GM08714 (cell line): ENCODE measurements around the gene VPS39.

Experiments
- H3K4me3 ChIP-seq: fragments of 200-500 bp; sonication (Bioruptor generic); 2 replicates; pipeline ENCODE4 v1.5.1; 2014; ENCODE audit warnings: mild to moderate bottlenecking, low read length, inconsistent platforms
- ZNF274 ChIP-seq: IDR thresholded peaks from 2 replicates; pipeline ENCODE4 v1.6.1; 2012; ENCODE audit warnings: mild to moderate bottlenecking, low read depth, low read length

VPS39 gene

GRCh38 chr15:42184736-42185135 is 23.4 kb downstream of the VPS39 start:
- no peak overlapping the region for H3K4me3 ChIP-seq
- no peak for TF ChIP-seq ZNF274

GRCh38 chr15:42184296-42184695 is 23.8 kb downstream of the VPS39 start:
- TF ChIP-seq ZNF274: no peak
- no peak overlapping the region for H3K4me3 ChIP-seq

DNA sequence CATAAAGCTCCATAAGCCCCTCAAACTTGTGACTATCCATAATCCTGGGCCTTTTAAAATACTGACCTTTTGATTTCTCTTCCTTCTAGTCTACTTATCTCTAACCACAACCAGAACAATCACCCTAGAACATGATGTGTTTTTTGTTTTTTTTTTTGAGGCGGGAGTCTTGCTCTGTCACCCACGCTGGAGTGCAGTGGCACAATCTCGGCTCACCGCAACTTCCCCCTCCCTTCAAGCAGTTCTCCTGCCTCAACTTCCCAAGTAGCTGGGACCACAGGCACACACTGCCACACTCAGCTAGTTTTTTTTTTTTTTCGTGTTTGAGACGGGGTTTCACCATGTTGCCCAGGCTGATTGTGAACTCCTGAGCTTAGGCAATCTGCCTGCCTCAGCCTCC is 25.1 kb downstream of the VPS39 start:
- TF ChIP-seq ZNF274: no peak
- no peak overlapping the region for H3K4me3 ChIP-seq

DNA sequence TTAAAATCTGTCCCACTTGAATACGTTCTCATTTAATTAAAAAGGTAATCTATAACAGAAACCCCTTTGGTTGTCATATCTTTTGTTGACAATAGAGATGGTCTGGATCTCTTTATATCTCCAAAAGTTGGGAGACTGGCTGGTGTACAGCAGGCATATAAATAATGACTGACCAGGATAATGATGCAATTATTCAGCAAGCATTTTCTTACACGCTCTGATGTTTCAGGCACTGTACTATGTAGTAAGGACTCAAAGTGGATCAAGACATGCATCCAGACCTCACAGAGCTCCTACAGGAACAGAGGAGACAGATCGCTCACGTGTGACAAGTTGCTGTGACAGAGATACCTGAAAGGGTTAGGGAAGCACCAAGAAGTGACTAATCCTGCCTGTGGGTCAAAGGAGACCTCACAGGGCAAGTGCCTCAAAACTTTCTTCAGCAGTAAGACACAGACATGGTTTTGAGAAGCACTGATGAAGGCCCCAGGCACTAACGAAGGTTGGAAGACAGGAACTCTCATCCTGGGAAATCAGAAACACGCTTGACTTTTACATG is 25.7 kb downstream of the VPS39 start:
- no peak for TF ChIP-seq ZNF274
- H3K4me3 ChIP-seq: no peak overlapping the region

GRCh38 chr15:42178056-42178455 is 30.0 kb downstream of the VPS39 start:
- TF ChIP-seq ZNF274: no peak
- no peak overlapping the region for H3K4me3 ChIP-seq

GRCh38 chr15:42175671-42176070 is 32.4 kb downstream of the VPS39 start:
- TF ChIP-seq ZNF274: no peak
- H3K4me3 ChIP-seq: no peak overlapping the region

GRCh38 chr15:42172475-42172874 is 35.6 kb downstream of the VPS39 start:
- H3K4me3 ChIP-seq: no peak overlapping the region
- no peak for TF ChIP-seq ZNF274

- H3K4me3 ChIP-seq: no peak overlapping the region
- TF ChIP-seq ZNF274: no peak
Observed at GRCh38 chr15:42171795-42172194, 36.3 kb downstream of the VPS39 start.

GRCh38 chr15:42171122-42171521 is 37.0 kb downstream of the VPS39 start:
- TF ChIP-seq ZNF274: no peak
- no peak overlapping the region for H3K4me3 ChIP-seq

DNA sequence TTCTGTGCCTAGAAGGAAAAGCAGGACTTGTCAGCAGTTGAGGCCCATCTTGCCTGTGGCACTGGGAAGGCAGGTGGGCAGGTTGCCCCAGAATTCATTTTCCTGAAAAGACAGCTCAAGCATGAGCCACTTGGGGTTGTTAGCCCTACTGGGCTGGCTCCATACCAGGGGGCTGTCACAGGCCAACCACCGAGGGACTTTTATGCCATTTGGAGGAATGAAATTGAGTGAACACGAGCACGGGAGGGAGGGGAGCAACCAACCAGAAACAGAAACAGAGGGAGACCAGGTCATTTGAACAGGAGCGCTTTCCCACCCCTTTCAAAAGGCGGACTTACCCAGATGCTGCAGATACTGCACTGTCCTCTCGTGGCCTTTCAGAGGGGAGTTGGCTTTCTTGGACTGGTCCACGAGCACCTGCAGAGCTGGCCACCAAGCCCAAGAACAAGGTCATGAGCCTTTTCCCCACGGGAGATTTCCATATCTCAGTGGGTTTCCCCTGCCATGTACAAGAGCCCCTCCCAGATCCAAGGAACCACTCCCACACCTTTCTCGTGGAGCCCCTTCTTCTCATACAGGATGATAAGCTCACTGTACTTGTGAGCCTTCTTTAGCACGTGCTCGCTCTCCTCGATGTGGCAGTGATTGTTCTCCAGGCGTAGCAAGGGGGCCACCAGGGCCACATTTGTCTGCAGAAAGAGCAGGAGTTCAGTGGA is 41.7 kb downstream of the VPS39 start:
- no peak for TF ChIP-seq ZNF274
- no peak overlapping the region for H3K4me3 ChIP-seq

- H3K4me3 ChIP-seq: no peak overlapping the region
- TF ChIP-seq ZNF274: no peak
Observed at GRCh38 chr15:42165106-42165505, 43.0 kb downstream of the VPS39 start.

GRCh38 chr15:42163947-42164550 is 44.1 kb downstream of the VPS39 start:
- no peak overlapping the region for H3K4me3 ChIP-seq
- TF ChIP-seq ZNF274: no peak

GRCh38 chr15:42163291-42163690 is 44.8 kb downstream of the VPS39 start:
- TF ChIP-seq ZNF274: no peak
- no peak overlapping the region for H3K4me3 ChIP-seq

GRCh38 chr15:42160136-42160535 is 48.0 kb downstream of the VPS39 start:
- H3K4me3 ChIP-seq: no peak overlapping the region
- no peak for TF ChIP-seq ZNF274

DNA sequence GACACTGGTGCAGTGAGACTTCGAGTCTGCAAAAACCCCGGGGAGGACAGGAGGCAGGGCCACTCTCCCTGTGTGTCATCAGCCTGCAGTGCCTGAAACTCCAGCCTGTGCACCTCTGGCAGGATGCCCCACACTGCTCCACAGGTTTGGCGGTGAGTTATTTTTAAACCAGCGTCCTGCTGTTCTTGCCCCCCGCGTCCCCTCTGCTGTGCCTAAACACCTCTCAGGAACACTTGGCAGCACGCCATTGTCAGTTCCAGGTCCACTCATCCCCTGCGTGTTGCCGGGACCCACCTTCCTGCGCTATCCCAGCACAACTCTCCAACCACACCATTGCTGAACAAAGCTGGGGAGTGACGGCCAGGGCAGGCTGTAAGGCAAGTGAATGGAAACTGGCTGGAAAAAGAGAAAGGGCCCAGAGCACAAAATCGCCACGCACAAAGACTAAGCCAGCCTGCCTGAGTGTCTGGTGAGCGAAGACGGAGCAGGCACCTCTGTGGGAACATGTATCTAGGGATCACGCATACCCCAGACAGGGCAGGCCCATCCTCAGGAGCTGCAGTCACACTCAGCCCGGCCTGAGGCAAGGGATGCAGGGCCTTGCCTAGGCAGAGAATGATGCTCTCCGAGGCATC is 48.6 kb downstream of the VPS39 start:
- no peak overlapping the region for H3K4me3 ChIP-seq
- TF ChIP-seq ZNF274: no peak
